K562 (cell line): ENCODE results near the gene CHAT. TPM values are rescaled to one million over a fixed set of nuclear protein-coding genes. Genes with fewer than 3 reads are reported as not detected.

ENCODE experiments used
- ATAC-seq: fragments of 200-7000 bp; cut with Tn5 transposase; 3 replicates; pipeline ENCODE4 v1.9.1; 2020; ENCODE audit warnings: moderate library complexity
- BruUV-seq: library from RNA; stranded (reverse); fragments of 400-500 nt; replicated peaks from 2 replicates; lab custom pipeline; 2021; lab: Mats Ljungman, UMichigan
- CTCF ChIA-PET: fragments of 300-600 bp; formaldehyde crosslinking; extraction: SDS; loops from one replicate; lab custom pipeline; 2021; ENCODE audit warnings: low intra/inter-chr PET ratio; lab: Yijun Ruan, JAX
- POLR2A ChIA-PET: fragments of 300-600, 350-650 bp; sonication (Branson Sonifier 250); formaldehyde crosslinking; extraction: SDS; loops from one replicate; lab custom pipeline; 2021; ENCODE audit warnings: antibody characterized with exemption, inconsistent platforms; lab: Yijun Ruan, JAX
- DNase-seq, 4 experiments: peaks; one replicate each; pipeline versions ENCODE4 v3.0.0 to v3.0.0-alpha.2; 2011 to 2018; ENCODE audit warnings: low spot score in 3 of 4, mixed read lengths in 3 of 4; ENCODE audit errors: extremely low read depth in 1 of 4
- FAIRE-seq: peaks from 2 replicates; lab custom pipeline; 2011; peaks lifted over from hg19 to GRCh38; lab: Jason Lieb, UNC
- H2AFZ ChIP-seq: 2 replicates; pipeline ENCODE4 v1.6.0; 2011; ENCODE audit warnings: low read depth, low read length, control low read depth, inconsistent platforms
- H3K27ac ChIP-seq: fragments of 200-600 bp; 3 replicates; pipeline ENCODE4 v1.8.0; 2011; ENCODE audit warnings: low read depth, mild to moderate bottlenecking, control low read depth, inconsistent platforms, low read length, moderate library complexity, mixed read lengths; ENCODE audit errors: extremely low read depth
- H3K27me3 ChIP-seq, 2 experiments: fragments of 300-600 bp in 1 of 2; 2 replicates in 1 of 2; 3 replicates in 1 of 2; pipeline versions ENCODE4 v1.6.0 to v1.8.0; 2011; ENCODE audit warnings: inconsistent platforms in 2 of 2, low read length in 2 of 2, mild to moderate bottlenecking in 1 of 2, mixed read lengths in 1 of 2, moderate library complexity in 1 of 2; ENCODE audit not compliant: control insufficient read depth in 2 of 2, insufficient read depth in 2 of 2
- H3K36me3 ChIP-seq: fragments of 300-600 bp; 3 replicates; pipeline ENCODE4 v1.8.0; 2011; ENCODE audit warnings: mild to moderate bottlenecking, low read length, inconsistent platforms; ENCODE audit not compliant: control insufficient read depth, insufficient read depth
- H3K4me1 ChIP-seq, 2 experiments: fragments of 200-600 bp in 1 of 2; replicated peaks in 1 of 2; 2 replicates in 1 of 2; 3 replicates in 1 of 2; pipeline versions ENCODE4 v1.5.1 to v1.8.0; 2011; ENCODE audit warnings: inconsistent platforms in 2 of 2, low read length in 2 of 2, mild to moderate bottlenecking in 1 of 2, mixed read lengths in 1 of 2, moderate library complexity in 1 of 2; ENCODE audit not compliant: control insufficient read depth in 2 of 2, insufficient read depth in 2 of 2
- H3K4me2 ChIP-seq: 2 replicates; pipeline ENCODE4 v1.6.1; 2011; ENCODE audit warnings: low read length, control low read depth, inconsistent platforms, mixed read lengths; ENCODE audit not compliant: insufficient read depth
- H3K4me3 ChIP-seq: fragments of 200-600 bp; sonication (generic), shearing (Covaris generic); 2 replicates; pipeline ENCODE4 v1.5.1; 2016; ENCODE audit warnings: control low read depth, inconsistent platforms
- H3K79me2 ChIP-seq: fragments of 200-600 bp; 3 replicates; pipeline ENCODE4 v1.8.0; 2011; ENCODE audit warnings: low read length, inconsistent platforms; ENCODE audit not compliant: control insufficient read depth, insufficient read depth
- H3K9ac ChIP-seq, 2 experiments: 2 replicates each; pipeline versions ENCODE4 v1.6.0 to v1.6.1; 2011; ENCODE audit warnings: low read depth in 2 of 2, low read length in 2 of 2, control low read depth in 1 of 2, inconsistent platforms in 1 of 2, mild to moderate bottlenecking in 1 of 2, mixed read lengths in 1 of 2; ENCODE audit not compliant: insufficient read depth in 1 of 2
- H3K9me1 ChIP-seq: one replicate; pipeline ENCODE4 v1.6.0; 2011; ENCODE audit warnings: inconsistent platforms, mild to moderate bottlenecking, low read length, moderate library complexity; ENCODE audit not compliant: control insufficient read depth, insufficient read depth
- H3K9me3 ChIP-seq: replicated peaks from 2 replicates; pipeline ENCODE4 v1.5.1; 2011; ENCODE audit warnings: low read depth, low read length, inconsistent platforms; ENCODE audit not compliant: control insufficient read depth, insufficient read depth
- H4K20me1 ChIP-seq: replicated peaks from 2 replicates; pipeline ENCODE4 v1.6.1; 2011; ENCODE audit warnings: low read length, inconsistent platforms, mixed read lengths; ENCODE audit not compliant: control insufficient read depth, insufficient read depth
- EP400 ChIP-seq: fragments of 450-650 bp; IDR thresholded peaks from 2 replicates; pipeline ENCODE4 v1.6.1; 2017; ENCODE audit warnings: antibody characterized with exemption, mild to moderate bottlenecking, moderate library complexity
- FOXP1 ChIP-seq: sonication (generic); formaldehyde crosslinking; IDR thresholded peaks from 2 replicates; pipeline ENCODE4 v1.8.0; 2022; ENCODE audit warnings: mild to moderate bottlenecking, missing genetic modification reagents
- GTF2A2 ChIP-seq: IDR thresholded peaks from 2 replicates; pipeline ENCODE4 v1.6.1; 2016; ENCODE audit warnings: mild to moderate bottlenecking, missing genetic modification characterization, missing compliant biosample characterization
- ILK ChIP-seq: fragments of 450-650 bp; IDR thresholded peaks from 2 replicates; pipeline ENCODE4 v1.6.1; 2016; ENCODE audit warnings: missing genetic modification characterization, low read depth, mild to moderate bottlenecking, missing compliant biosample characterization, moderate library complexity, borderline replicate concordance
- SPI1 ChIP-seq: IDR thresholded peaks from 2 replicates; pipeline ENCODE4 v1.6.1; 2011; ENCODE audit warnings: low read depth, low read length, control low read depth, borderline replicate concordance
- ZNF12 ChIP-seq: sonication (generic); formaldehyde crosslinking; IDR thresholded peaks from 2 replicates; pipeline ENCODE4 v1.4.0; 2020; ENCODE audit warnings: mild to moderate bottlenecking, missing genetic modification reagents
- ZNF232 ChIP-seq: sonication (generic); formaldehyde crosslinking; IDR thresholded peaks from 2 replicates; pipeline ENCODE4 v1.8.0; 2022; ENCODE audit warnings: mild to moderate bottlenecking, missing genetic modification reagents
- WGBS: fragments of 100-300 bp; shearing (Covaris generic); methylation state at CpG from one replicate; pipeline ENCODE4 v1.1.6; 2016; ENCODE audit warnings: low coverage, mixed read lengths; ENCODE audit not compliant: insufficient coverage; ENCODE audit errors: missing lambda C conversion rate; 5-methylcytosine and 5-hydroxymethylcytosine counted together
- in situ Hi-C: fragments of 300-500 bp; cut with MboI; formaldehyde crosslinking; loops from 4 replicates; pipeline ENCODE4 v1.15.0; 2018; ENCODE audit warnings: inconsistent platforms, mixed read lengths
- intact Hi-C: fragments of 100-400 bp; cut with micrococcal nuclease; formaldehyde crosslinking; loops from 2 replicates; pipeline ENCODE4 v1.14.2; 2022
- polyA plus RNA-seq, 8 experiments: library from polyadenylated mRNA; depleted of rRNA in 4 of 8; stranded (reverse) in 5 of 8; unstranded in 3 of 8; fragments of >200 nt; fragmentation: Nextera tagmentation in 2 of 8; fragmentation: Illumina TruSeq in 1 of 8; extraction: Ambion mirVana in 2 of 8; extraction: Trizol in 1 of 8; gene quantifications; 2 replicates each; pipeline versions ENCODE4 v1.2.1 to v1.2.3, GENCODE V29; 2011 to 2014; ENCODE audit warnings: inconsistent platforms in 1 of 8, missing spikeins in 1 of 8
- total RNA-seq, 7 experiments: library from RNA; depleted of rRNA in 6 of 7; stranded (reverse); fragments of >200 nt in 6 of 7; fragmentation: Illumina TruSeq in 2 of 7; extraction: Trizol in 2 of 7; gene quantifications; 2 replicates each; pipeline versions ENCODE4 v1.2.1 to v1.2.3, GENCODE V29; 2011 to 2021; ENCODE audit warnings: low replicate concordance in 1 of 7
- TF ChIP-seq, protein P1 (sequence below): sonication (generic); formaldehyde crosslinking; IDR thresholded peaks from 2 replicates; pipeline ENCODE4 v1.8.0; 2022; ENCODE audit warnings: missing genetic modification reagents, mild to moderate bottlenecking, borderline replicate concordance
- TF ChIP-seq, protein P2 (sequence below): fragments of 450-650 bp; IDR thresholded peaks from 2 replicates; pipeline ENCODE4 v1.6.1; 2016; ENCODE audit warnings: mild to moderate bottlenecking
- TF ChIP-seq, protein P3 (sequence below): sonication (generic); formaldehyde crosslinking; IDR thresholded peaks from 2 replicates; pipeline ENCODE4 v1.4.0; 2020; ENCODE audit warnings: mild to moderate bottlenecking, missing genetic modification reagents

CHAT gene
- total and polyA plus RNA-seq, 9 of the 15 experiments (the other 6 are each of a cell fraction or from before 2014, with no cell fraction given): not detected

DNA sequence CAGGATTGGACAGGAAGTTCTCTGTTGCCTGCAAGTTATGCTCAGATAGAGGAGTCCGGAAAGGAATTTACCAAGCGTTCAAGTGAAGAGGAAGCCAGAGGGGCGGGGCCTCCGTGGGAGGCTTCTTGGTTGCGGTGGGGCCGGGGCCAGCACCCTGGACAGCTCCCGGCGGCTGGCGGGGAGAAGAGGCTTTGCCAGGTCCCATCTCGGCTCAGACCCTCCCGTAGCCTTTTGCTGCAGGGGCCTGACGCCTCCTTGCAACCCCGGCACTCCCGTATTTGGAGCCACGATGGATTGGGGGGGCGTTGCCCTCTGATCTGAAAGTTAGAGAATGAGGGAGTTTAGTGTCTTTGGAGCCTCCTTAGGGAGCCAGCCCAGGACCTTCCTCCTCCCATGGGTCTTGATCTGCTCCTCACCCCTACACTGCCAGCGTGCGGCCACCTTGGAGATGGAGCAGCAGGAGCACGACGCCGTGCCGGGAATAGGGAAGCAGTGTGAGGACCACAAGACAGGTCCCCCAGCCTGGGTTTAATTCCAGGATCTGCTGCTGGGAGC lies 6.8 kb upstream of the CHAT start:
- no peak overlapping the region for H3K9ac ChIP-seq
- peak; percentile 85 for FAIRE-seq
- CTCF ChIA-PET: interaction anchor here (0.6 kb wide), 1 partner anchor 128 kb away, joined by 3 read pairs; no protein-coding TSS in a partner anchor
- BruUV-seq: no TSS peak
- peaks cover 0 to 22% of the 10 kb centered on the region in 2 experiments; a peak in 2 of 5 replicates for H3K27me3 ChIP-seq
- H3K9me1 ChIP-seq: no peaks in the 10 kb centered on the region
- H3K4me2 ChIP-seq: no peak overlapping the region
- no peaks in the 10 kb centered on the region for H3K9me3 ChIP-seq
- H2AFZ ChIP-seq: no peak overlapping the region
- intact Hi-C loops: no loop called here
- no peak overlapping the region for H3K4me3 ChIP-seq
- in situ Hi-C loops: no loop called here
- POLR2A ChIA-PET: interaction anchor here (0.6 to 1.0 kb wide), 2 partner anchors 178 to 612 kb away, joined by 3 read pairs; no protein-coding TSS in a partner anchor
- H3K27ac ChIP-seq: no peak overlapping the region
- no peaks in the 10 kb centered on the region for H3K36me3 ChIP-seq
- 1% methylated on average over 22 of the region's 22 CpGs for WGBS
- ATAC-seq: peak; percentile 99
- peak; percentile 82 to 95 (median 91) for DNase-seq
- peaks cover 0 to 17% of the 10 kb centered on the region in 2 experiments; a peak in 2 of 5 replicates for H3K4me1 ChIP-seq
- no peaks in the 10 kb centered on the region for H3K79me2 ChIP-seq
- 0 out of 2 replicates have a peak, but pooled peaks cover 2% of the 10 kb centered on the region for H4K20me1 ChIP-seq
- TF ChIP-seq GTF2A2 (tag) (no peak), ZNF232 (CRISPR knock-in tag) (peak; percentile 85; the same call in 1 of the 2 replicates), ZNF12 (peak; percentile 51; the same call in 1 of the 2 replicates), FOXP1 (CRISPR knock-in tag) (peak; percentile 89), SPI1 (0 out of 2 replicates have a peak, but pooled peaks have one; percentile 45), EP400 (no peak), ILK (tag) (no peak)
- TF ChIP-seq, protein P1, sequence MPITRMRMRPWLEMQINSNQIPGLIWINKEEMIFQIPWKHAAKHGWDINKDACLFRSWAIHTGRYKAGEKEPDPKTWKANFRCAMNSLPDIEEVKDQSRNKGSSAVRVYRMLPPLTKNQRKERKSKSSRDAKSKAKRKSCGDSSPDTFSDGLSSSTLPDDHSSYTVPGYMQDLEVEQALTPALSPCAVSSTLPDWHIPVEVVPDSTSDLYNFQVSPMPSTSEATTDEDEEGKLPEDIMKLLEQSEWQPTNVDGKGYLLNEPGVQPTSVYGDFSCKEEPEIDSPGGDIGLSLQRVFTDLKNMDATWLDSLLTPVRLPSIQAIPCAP: peak; percentile 60; the same call in 1 of the 2 replicates
- TF ChIP-seq, protein P2, sequence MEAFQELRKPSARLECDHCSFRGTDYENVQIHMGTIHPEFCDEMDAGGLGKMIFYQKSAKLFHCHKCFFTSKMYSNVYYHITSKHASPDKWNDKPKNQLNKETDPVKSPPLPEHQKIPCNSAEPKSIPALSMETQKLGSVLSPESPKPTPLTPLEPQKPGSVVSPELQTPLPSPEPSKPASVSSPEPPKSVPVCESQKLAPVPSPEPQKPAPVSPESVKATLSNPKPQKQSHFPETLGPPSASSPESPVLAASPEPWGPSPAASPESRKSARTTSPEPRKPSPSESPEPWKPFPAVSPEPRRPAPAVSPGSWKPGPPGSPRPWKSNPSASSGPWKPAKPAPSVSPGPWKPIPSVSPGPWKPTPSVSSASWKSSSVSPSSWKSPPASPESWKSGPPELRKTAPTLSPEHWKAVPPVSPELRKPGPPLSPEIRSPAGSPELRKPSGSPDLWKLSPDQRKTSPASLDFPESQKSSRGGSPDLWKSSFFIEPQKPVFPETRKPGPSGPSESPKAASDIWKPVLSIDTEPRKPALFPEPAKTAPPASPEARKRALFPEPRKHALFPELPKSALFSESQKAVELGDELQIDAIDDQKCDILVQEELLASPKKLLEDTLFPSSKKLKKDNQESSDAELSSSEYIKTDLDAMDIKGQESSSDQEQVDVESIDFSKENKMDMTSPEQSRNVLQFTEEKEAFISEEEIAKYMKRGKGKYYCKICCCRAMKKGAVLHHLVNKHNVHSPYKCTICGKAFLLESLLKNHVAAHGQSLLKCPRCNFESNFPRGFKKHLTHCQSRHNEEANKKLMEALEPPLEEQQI: peak; percentile 70; the same call in 1 of the 2 replicates
- TF ChIP-seq, protein P3, sequence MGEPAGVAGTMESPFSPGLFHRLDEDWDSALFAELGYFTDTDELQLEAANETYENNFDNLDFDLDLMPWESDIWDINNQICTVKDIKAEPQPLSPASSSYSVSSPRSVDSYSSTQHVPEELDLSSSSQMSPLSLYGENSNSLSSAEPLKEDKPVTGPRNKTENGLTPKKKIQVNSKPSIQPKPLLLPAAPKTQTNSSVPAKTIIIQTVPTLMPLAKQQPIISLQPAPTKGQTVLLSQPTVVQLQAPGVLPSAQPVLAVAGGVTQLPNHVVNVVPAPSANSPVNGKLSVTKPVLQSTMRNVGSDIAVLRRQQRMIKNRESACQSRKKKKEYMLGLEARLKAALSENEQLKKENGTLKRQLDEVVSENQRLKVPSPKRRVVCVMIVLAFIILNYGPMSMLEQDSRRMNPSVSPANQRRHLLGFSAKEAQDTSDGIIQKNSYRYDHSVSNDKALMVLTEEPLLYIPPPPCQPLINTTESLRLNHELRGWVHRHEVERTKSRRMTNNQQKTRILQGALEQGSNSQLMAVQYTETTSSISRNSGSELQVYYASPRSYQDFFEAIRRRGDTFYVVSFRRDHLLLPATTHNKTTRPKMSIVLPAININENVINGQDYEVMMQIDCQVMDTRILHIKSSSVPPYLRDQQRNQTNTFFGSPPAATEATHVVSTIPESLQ (CRISPR knock-in tag): peak; percentile 91; the same call in 1 of the 2 replicates
